Measurements from ENCODE around the gene MGAT5. TPM values are rescaled to one million over a fixed set of nuclear protein-coding genes. Genes with fewer than 3 reads are reported as not detected.

Gene MGAT5
- total and polyA plus RNA-seq, 4 donors: 3.6 to 53.7 (median 31.3) TPM

DNA sequence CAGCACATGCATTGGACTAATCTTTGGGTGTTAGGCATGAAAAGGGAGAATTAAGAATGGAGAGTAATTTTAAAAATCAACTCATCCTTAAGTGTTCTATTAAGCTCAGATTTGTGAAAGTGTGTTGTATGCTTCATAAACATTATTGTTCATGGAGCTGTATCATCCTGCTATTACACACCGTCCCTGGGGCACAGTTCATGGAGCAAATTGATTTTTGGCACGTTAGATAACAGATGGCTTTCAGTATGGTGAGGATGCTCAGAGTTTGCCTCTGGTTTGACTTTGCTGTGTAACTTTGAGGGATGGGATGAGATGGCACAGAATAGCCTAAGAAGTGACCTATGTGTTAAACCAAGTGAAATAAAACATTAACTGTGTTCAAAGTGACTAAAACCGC, 97.1 kb downstream of the MGAT5 start:
- WGBS, 2 donors: 64 to 65% methylated on average over 3 of the region's 3 CpGs
- ATAC-seq (ENCODE audit: insufficient read depth, low FRiP score): no peak
- Histone ChIP-seq H3K4me3 (no peak overlapping the region), H3K36me3 (ENCODE audit: control insufficient read depth in 4 of 4, insufficient read depth in 4 of 4, low read length in 4 of 4) (peaks cover 0 to 13% (median 3%) of the 10 kb centered on the region in 4 donors), H3K9me3 (ENCODE audit: control insufficient read depth in 4 of 4, insufficient read depth in 3 of 4, low read length in 3 of 4) (no peaks in the 10 kb centered on the region), H3K9ac (ENCODE audit: insufficient read depth in 1 of 2, low read length in 2 of 2) (no peak overlapping the region), H3K27me3 (ENCODE audit: control insufficient read depth in 3 of 3, insufficient read depth in 3 of 3, low read length in 2 of 3) (no peaks in the 10 kb centered on the region), H3K4me1 (ENCODE audit: control insufficient read depth in 5 of 5, insufficient read depth in 5 of 5, low read length in 5 of 5) (peaks cover 0 to 5% (median 0%) of the 10 kb centered on the region in 5 donors), H3K27ac (ENCODE audit: low read depth in 1 of 2, low read length in 1 of 2) (no peak overlapping the region)
- DNase-seq: no peak
- TF ChIP-seq, protein P1, sequence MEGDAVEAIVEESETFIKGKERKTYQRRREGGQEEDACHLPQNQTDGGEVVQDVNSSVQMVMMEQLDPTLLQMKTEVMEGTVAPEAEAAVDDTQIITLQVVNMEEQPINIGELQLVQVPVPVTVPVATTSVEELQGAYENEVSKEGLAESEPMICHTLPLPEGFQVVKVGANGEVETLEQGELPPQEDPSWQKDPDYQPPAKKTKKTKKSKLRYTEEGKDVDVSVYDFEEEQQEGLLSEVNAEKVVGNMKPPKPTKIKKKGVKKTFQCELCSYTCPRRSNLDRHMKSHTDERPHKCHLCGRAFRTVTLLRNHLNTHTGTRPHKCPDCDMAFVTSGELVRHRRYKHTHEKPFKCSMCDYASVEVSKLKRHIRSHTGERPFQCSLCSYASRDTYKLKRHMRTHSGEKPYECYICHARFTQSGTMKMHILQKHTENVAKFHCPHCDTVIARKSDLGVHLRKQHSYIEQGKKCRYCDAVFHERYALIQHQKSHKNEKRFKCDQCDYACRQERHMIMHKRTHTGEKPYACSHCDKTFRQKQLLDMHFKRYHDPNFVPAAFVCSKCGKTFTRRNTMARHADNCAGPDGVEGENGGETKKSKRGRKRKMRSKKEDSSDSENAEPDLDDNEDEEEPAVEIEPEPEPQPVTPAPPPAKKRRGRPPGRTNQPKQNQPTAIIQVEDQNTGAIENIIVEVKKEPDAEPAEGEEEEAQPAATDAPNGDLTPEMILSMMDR (IDR thresholded peaks at IDR 0.05; ENCODE audit: control extremely low read depth, extremely low read depth): no peak

DNA sequence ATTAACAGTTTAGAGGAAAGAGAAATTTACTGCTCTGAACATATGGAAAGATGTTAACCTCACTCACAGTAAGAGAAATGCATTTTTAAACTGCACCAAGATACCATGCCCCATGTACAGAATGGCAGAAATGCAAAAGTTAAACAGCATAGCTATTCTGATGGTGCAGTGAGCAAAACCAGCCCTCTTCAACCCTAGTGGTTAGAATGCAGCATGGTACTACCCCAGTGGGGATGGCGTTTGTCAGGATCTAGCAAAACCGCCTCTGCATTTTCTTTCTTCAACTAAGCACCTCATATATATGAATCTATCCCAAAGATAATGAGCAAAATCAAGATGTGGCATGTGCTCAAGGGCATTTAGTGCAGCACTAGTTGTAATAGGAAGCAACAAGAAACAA, 98.0 kb downstream of the MGAT5 start:
- TF ChIP-seq, protein P1 (IDR thresholded peaks at IDR 0.05; ENCODE audit: control extremely low read depth, extremely low read depth): no peak
- 96% methylated on average over 2 of the region's 2 CpGs for WGBS, 2 donors

DNA sequence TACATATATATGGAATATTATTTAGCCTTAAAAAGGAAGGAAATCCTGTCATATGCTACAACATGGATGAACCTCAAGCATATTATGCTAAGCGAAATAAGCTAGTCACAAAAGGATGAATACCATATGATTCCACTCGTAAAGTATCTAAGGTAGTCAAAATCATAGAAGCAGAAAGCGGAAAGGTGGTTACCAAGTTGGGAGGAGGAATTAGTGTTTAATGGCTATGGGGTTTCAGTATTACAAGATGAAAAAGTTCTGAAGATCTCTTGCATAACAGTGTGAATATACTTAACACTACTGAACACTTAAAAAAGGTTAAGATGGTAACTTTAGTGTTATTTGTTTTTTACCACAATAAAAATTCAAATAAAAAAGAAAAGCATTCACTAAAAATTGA, 99.0 kb downstream of the MGAT5 start:
- no peak overlapping the region for H3K27ac ChIP-seq (ENCODE audit: low read depth in 1 of 2, low read length in 1 of 2)
- peaks cover 0 to 18% (median 3%) of the 10 kb centered on the region in 4 donors for H3K36me3 ChIP-seq (ENCODE audit: control insufficient read depth in 4 of 4, insufficient read depth in 4 of 4, low read length in 4 of 4)
- 93 to 96% methylated on average over 3 of the region's 3 CpGs for WGBS, 2 donors
- peaks cover 0 to 5% (median 0%) of the 10 kb centered on the region in 5 donors for H3K4me1 ChIP-seq (ENCODE audit: control insufficient read depth in 5 of 5, insufficient read depth in 5 of 5, low read length in 5 of 5)
- TF ChIP-seq, protein P1 (IDR thresholded peaks at IDR 0.05; ENCODE audit: control extremely low read depth, extremely low read depth): no peak
- ATAC-seq (ENCODE audit: insufficient read depth, low FRiP score): no peak
- no peaks in the 10 kb centered on the region for H3K9me3 ChIP-seq (ENCODE audit: control insufficient read depth in 4 of 4, insufficient read depth in 3 of 4, low read length in 3 of 4)
- no peak overlapping the region for H3K4me3 ChIP-seq
- DNase-seq: no peak
- H3K27me3 ChIP-seq (ENCODE audit: control insufficient read depth in 3 of 3, insufficient read depth in 3 of 3, low read length in 2 of 3): no peaks in the 10 kb centered on the region
- no peak overlapping the region for H3K9ac ChIP-seq (ENCODE audit: insufficient read depth in 1 of 2, low read length in 2 of 2)

More for the DNA sequence above, 98.0 kb downstream of the MGAT5 start:
- no peak overlapping the region for H3K9ac ChIP-seq (ENCODE audit: insufficient read depth in 1 of 2, low read length in 2 of 2)
- H3K4me3 ChIP-seq: no peak overlapping the region
- no peak overlapping the region for H3K27ac ChIP-seq (ENCODE audit: low read depth in 1 of 2, low read length in 1 of 2)
- ATAC-seq (ENCODE audit: insufficient read depth, low FRiP score) (no peak), DNase-seq (no peak)
- H3K4me1 ChIP-seq (ENCODE audit: control insufficient read depth in 5 of 5, insufficient read depth in 5 of 5, low read length in 5 of 5): peaks cover 0 to 5% (median 0%) of the 10 kb centered on the region in 5 donors
- H3K36me3 ChIP-seq (ENCODE audit: control insufficient read depth in 4 of 4, insufficient read depth in 4 of 4, low read length in 4 of 4): peaks cover 0 to 18% (median 3%) of the 10 kb centered on the region in 4 donors
- H3K9me3 ChIP-seq (ENCODE audit: control insufficient read depth in 4 of 4, insufficient read depth in 3 of 4, low read length in 3 of 4): no peaks in the 10 kb centered on the region
- no peaks in the 10 kb centered on the region for H3K27me3 ChIP-seq (ENCODE audit: control insufficient read depth in 3 of 3, insufficient read depth in 3 of 3, low read length in 2 of 3)

DNA sequence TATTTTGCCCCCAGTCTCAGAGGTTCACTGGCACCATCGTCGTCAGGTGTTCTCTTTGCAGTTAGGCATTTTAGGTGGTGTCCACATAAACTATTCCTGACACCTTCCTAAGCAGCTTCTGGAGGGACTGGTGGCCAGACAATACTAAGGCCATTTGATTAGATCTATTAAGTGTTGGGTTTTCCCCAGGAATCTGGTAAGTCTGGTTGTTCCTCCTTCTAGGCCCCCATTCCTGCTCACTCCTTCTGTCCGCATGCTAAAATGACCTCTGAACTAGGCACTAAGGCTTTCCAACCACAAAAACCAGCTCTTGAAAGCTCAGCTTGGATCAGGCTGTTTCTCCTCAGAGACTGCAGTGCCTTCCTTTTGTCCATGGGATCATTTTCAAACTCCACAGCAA, 100.7 kb downstream of the MGAT5 start:
- H3K36me3 ChIP-seq (ENCODE audit: control insufficient read depth in 4 of 4, insufficient read depth in 4 of 4, low read length in 4 of 4): peaks cover 0 to 15% (median 3%) of the 10 kb centered on the region in 4 donors
- no peaks in the 10 kb centered on the region for H3K27me3 ChIP-seq (ENCODE audit: control insufficient read depth in 3 of 3, insufficient read depth in 3 of 3, low read length in 2 of 3)
- no peaks in the 10 kb centered on the region for H3K9me3 ChIP-seq (ENCODE audit: control insufficient read depth in 4 of 4, insufficient read depth in 3 of 4, low read length in 3 of 4)
- DNase-seq (no peak), ATAC-seq (ENCODE audit: insufficient read depth, low FRiP score) (no peak)
- no peak overlapping the region for H3K27ac ChIP-seq (ENCODE audit: low read depth in 1 of 2, low read length in 1 of 2)
- peaks cover under 1 to 6% (median 5%) of the 10 kb centered on the region in 5 donors for H3K4me1 ChIP-seq (ENCODE audit: control insufficient read depth in 5 of 5, insufficient read depth in 5 of 5, low read length in 5 of 5)
- no peak overlapping the region for H3K4me3 ChIP-seq
- no peak overlapping the region for H3K9ac ChIP-seq (ENCODE audit: insufficient read depth in 1 of 2, low read length in 2 of 2)
- TF ChIP-seq, protein P1 (IDR thresholded peaks at IDR 0.05; ENCODE audit: control extremely low read depth, extremely low read depth): no peak
- WGBS, 2 donors: 95 to 96% methylated on average over 3 of the region's 3 CpGs
